Ovary (tissue), 3 donors: ENCODE measurements around the gene PCTP.

ENCODE experiments used
- CTCF ChIP-seq, 3 donors: fragments of 450-650 bp in 2 of 3; fragments of 200-600 bp in 1 of 3; IDR thresholded peaks; one replicate each; pipeline versions ENCODE4 v1.5.1 to v1.8.0; 2016 to 2022; ENCODE audit warnings: antibody characterized with exemption in 3 of 3, mild to moderate bottlenecking in 1 of 3
- EP300 ChIP-seq: sonication (generic); formaldehyde crosslinking; IDR thresholded peaks from one replicate; pipeline ENCODE4 v1.6.1; 2017; ENCODE audit warnings: antibody characterized with exemption
- POLR2A ChIP-seq: fragments of 450-650 bp; IDR thresholded peaks from one replicate; pipeline ENCODE4 v1.6.1; 2017; ENCODE audit warnings: antibody characterized with exemption, mild to moderate bottlenecking, moderate library complexity
- donor health status: DM: no; HTN: no; CAD: no.

- TF ChIP-seq CTCF (IDR thresholded peaks at IDR 0.05) (no peak), POLR2A (no peak), EP300 (no peak)
These were observed 866 bp upstream of the PCTP start for GRCh38 chr17:55749985-55750384.
